Heart left ventricle (tissue), 16 donors: ENCODE results near the gene PBX3. TPM values are rescaled to one million over a fixed set of nuclear protein-coding genes. Genes with fewer than 3 reads are reported as not detected.

ENCODE experiments used
- ATAC-seq, 4 donors: fragments of 200-7000 bp; cut with Tn5 transposase; one replicate each; pipeline ENCODE4 v1.9.1; 2020 to 2022; ENCODE audit warnings: moderate library complexity in 4 of 4, mild to moderate bottlenecking in 3 of 4, moderate number of reproducible peaks in 1 of 4
- DNase-seq, 5 donors: peaks; one replicate each; pipeline ENCODE4 v3.0.0-alpha.2; 2020
- H3K27ac ChIP-seq, 12 donors: fragments of 200-600 bp; sonication (generic) in 4 of 12; one replicate each; pipeline versions ENCODE4 v1.5.0 to v1.8.0; 2016 to 2022; ENCODE audit warnings: mild to moderate bottlenecking in 2 of 12
- H3K27me3 ChIP-seq, 9 donors: fragments of 200-600 bp; sonication (generic) in 2 of 9; one replicate each; pipeline versions ENCODE4 v1.5.1 to v1.8.0; 2016 to 2022; ENCODE audit warnings: mild to moderate bottlenecking in 3 of 9
- H3K36me3 ChIP-seq, 9 donors: fragments of 200-600 bp; sonication (generic) in 2 of 9; one replicate each; pipeline versions ENCODE4 v1.5.0 to v1.8.0; 2018 to 2022; ENCODE audit warnings: mild to moderate bottlenecking in 2 of 9
- H3K4me1 ChIP-seq, 12 donors: fragments of 200-600 bp; sonication (generic) in 4 of 12; one replicate each; pipeline versions ENCODE4 v1.5.0 to v1.8.0; 2016 to 2022; ENCODE audit warnings: mild to moderate bottlenecking in 3 of 12
- H3K4me3 ChIP-seq, 12 donors: fragments of 200-600 bp; sonication (generic) in 4 of 12; one replicate each; pipeline versions ENCODE4 v1.5.0 to v1.8.0; 2017 to 2022; ENCODE audit warnings: mild to moderate bottlenecking in 9 of 12, moderate library complexity in 4 of 12
- H3K9me3 ChIP-seq, 12 donors: fragments of 200-600 bp; sonication (generic) in 4 of 12; one replicate each; pipeline versions ENCODE4 v1.5.0 to v1.8.0; 2016 to 2022; ENCODE audit warnings: mild to moderate bottlenecking in 1 of 12
- CTCF ChIP-seq, 12 donors: fragments of 200-600 bp; sonication (generic) in 4 of 12; IDR thresholded peaks; one replicate each; pipeline versions ENCODE4 v1.5.0 to v1.8.0; 2018 to 2022; ENCODE audit warnings: antibody characterized with exemption in 12 of 12, mild to moderate bottlenecking in 5 of 12
- POLR2A ChIP-seq, 2 donors: fragments of 450-650 bp; IDR thresholded peaks; one replicate each; pipeline ENCODE4 v1.6.1; 2017; ENCODE audit warnings: antibody characterized with exemption in 2 of 2, mild to moderate bottlenecking in 2 of 2, moderate library complexity in 2 of 2
- WGBS, 4 donors: extraction: QIAGEN DNeasy Blood & Tissue Kit in 2 of 4; methylation state at CpG; one replicate each; pipeline versions ENCODE4 v1.1.5 to v1.1.7; 2013 to 2018; 5-methylcytosine and 5-hydroxymethylcytosine counted together
- intact Hi-C, 10 donors: fragments of 100-400 bp; cut with DNase I; formaldehyde crosslinking; loops; one replicate each; pipeline versions ENCODE4 v1.11.1 to v1.14.2; 2022
- polyA plus RNA-seq, 2 donors: library from polyadenylated mRNA; stranded (reverse); fragments of 200-250 nt; gene quantifications; one replicate each; pipeline ENCODE4 v1.2.3, GENCODE V29; 2013
- total RNA-seq, 9 donors: library from RNA; depleted of rRNA in 2 of 9; stranded (reverse); fragments of >200 nt in 2 of 9; fragmentation: NEBNext Ultra II Directional in 3 of 9; extraction: Animal tissue kit (Norgen Biotek cat#: 25700) in 3 of 9; gene quantifications; one replicate each; pipeline versions ENCODE4 v1.1.0 to v1.2.4, GENCODE V29; 2016 to 2023
- donor health status: ischemic (EF 13 %, LVEDD 7.1; RV severe dilation, severe dysfunction).
- donor health status: healthy with polysubstance abuse.
- donor health status: DM: no; HTN: yes; CAD: no.
- donor health status: DM: no; HTN: no; CAD: no.
- donor health status: ischemic (EF 25% LVEDD 6.9; RV normal size, moderate dysfunction).
- donor health status: ischemic (EF 25% LVEDD 5.7; RV mildly dilated, moderate dysfunction).
- donor health status: healthy.
- donor health status: DM: yes; HTN: yes; CAD: no.
- donor health status: ischemic (EF 35%, LVEDD 5.7; RV mildly dilated, moderate dysfunction).
- donor health status: nonischemic (EF 11% LVEDD 7.7; RV severe dilation, severe dysfunction).
- donor health status: DM: yes; HTN: yes; CAD: no.
- donor health status: PGD.
- donor health status: ischemic (EF 29% LVEDD 5.4; RV normal size, mild dysfunction).
- donor health status: nonischemic (EF 23%, LVEDD 6.1; RV moderate dilation, normal function).

Gene PBX3
- total and polyA plus RNA-seq, 11 donors: 14.8 to 76.1 (median 53.4) TPM

GRCh38 chr9:125987420-125987819 is 240.2 kb downstream of the PBX3 start:
- TF ChIP-seq POLR2A (IDR thresholded peaks at IDR 0.05) (no peak), CTCF (IDR thresholded peaks at IDR 0.05) (no peak)
- no peak for ATAC-seq
- H3K27me3 ChIP-seq: no peaks in the 10 kb centered on the region
- H3K9me3 ChIP-seq: no peaks in the 10 kb centered on the region
- WGBS, 4 donors: 77 to 89% (median 79%) methylated on average over 5 of the region's 5 CpGs
- no peak for DNase-seq
- no peaks in the 10 kb centered on the region for H3K4me1 ChIP-seq
- H3K4me3 ChIP-seq: no peak overlapping the region
- H3K27ac ChIP-seq: no peak overlapping the region
- H3K36me3 ChIP-seq: no peaks in the 10 kb centered on the region
- intact Hi-C loops: loop anchor here in 1 of 10 donors (5.0 kb wide), 1 partner anchor 50 kb away; no protein-coding TSS in a partner anchor

- Histone ChIP-seq H3K4me3 (no peak overlapping the region), H3K27ac (no peak overlapping the region), H3K27me3 (no peaks in the 10 kb centered on the region), H3K36me3 (no peaks in the 10 kb centered on the region), H3K9me3 (no peaks in the 10 kb centered on the region), H3K4me1 (no peaks in the 10 kb centered on the region)
- TF ChIP-seq CTCF (IDR thresholded peaks at IDR 0.05) (no peak), POLR2A (IDR thresholded peaks at IDR 0.05) (no peak)
- ATAC-seq (no peak), DNase-seq (no peak)
- WGBS, 4 donors: 77 to 86% (median 80%) methylated on average over 8 to 9 of the region's 9 CpGs
- intact Hi-C loops: loop anchor here in 1 of 10 donors (5.0 kb wide), 1 partner anchor 51 kb away; no protein-coding TSS in a partner anchor
Measured at GRCh38 chr9:125988479-125989050, 241.4 kb downstream of the PBX3 start.

GRCh38 chr9:125989090-125989501 is 241.9 kb downstream of the PBX3 start:
- no peaks in the 10 kb centered on the region for H3K9me3 ChIP-seq
- DNase-seq: no peak
- H3K27ac ChIP-seq: no peak overlapping the region
- no peak for TF ChIP-seq CTCF (IDR thresholded peaks at IDR 0.05)
- TF ChIP-seq POLR2A (IDR thresholded peaks at IDR 0.05): no peak
- H3K4me3 ChIP-seq: no peak overlapping the region
- no peaks in the 10 kb centered on the region for H3K36me3 ChIP-seq
- no peaks in the 10 kb centered on the region for H3K27me3 ChIP-seq
- WGBS, 4 donors: 82 to 88% (median 83%) methylated on average over 7 to 8 of the region's 8 CpGs; no CpG with 5 or more reads in 1 of the 4 donors
- ATAC-seq: peak in 2 of 4 donors; percentile 24
- no peaks in the 10 kb centered on the region for H3K4me1 ChIP-seq
- intact Hi-C loops: loop anchor here in 1 of 10 donors (5.0 kb wide), 1 partner anchor 52 kb away; no protein-coding TSS in a partner anchor

GRCh38 chr9:125989524-125990180 is 242.5 kb downstream of the PBX3 start:
- no peak for TF ChIP-seq CTCF (IDR thresholded peaks at IDR 0.05)
- Histone ChIP-seq H3K36me3 (no peaks in the 10 kb centered on the region), H3K4me3 (no peak overlapping the region), H3K27me3 (no peaks in the 10 kb centered on the region), H3K9me3 (no peaks in the 10 kb centered on the region), H3K27ac (no peak overlapping the region), H3K4me1 (no peaks in the 10 kb centered on the region)
- ATAC-seq (no peak), DNase-seq (no peak)
- intact Hi-C loops: loop anchor here in 1 of 10 donors (5.0 kb wide), 1 partner anchor 52 kb away; no protein-coding TSS in a partner anchor
- 90 to 94% (median 91%) methylated on average over 5 to 12 of the region's 12 CpGs for WGBS, 4 donors
